Fibroblast of the aortic adventitia (primary cell): Measurements from ENCODE around the gene MACIR. TPM values are rescaled to one million over a fixed set of nuclear protein-coding genes. Genes with fewer than 3 reads are reported as not detected.
"Not testable (repeated sequence)": the region's sequence is repeated elsewhere in the genome, so short reads cannot be mapped to it uniquely, and the experiment has no call there.

ENCODE experiments used
- DNase-seq: peaks from one replicate; pipeline ENCODE4 v3.0.0-alpha.2; 2010; ENCODE audit warnings: low read depth
- H3K4me3 ChIP-seq: 2 replicates; pipeline ENCODE4 v1.5.1; 2011; ENCODE audit warnings: low read depth, mild to moderate bottlenecking, control low read depth, low read length, moderate library complexity
- CTCF ChIP-seq: IDR thresholded peaks from 2 replicates; pipeline ENCODE4 v1.5.1; 2011; ENCODE audit warnings: mild to moderate bottlenecking, low read length, control low read depth, inconsistent platforms; ENCODE audit not compliant: insufficient read depth
- total RNA-seq: library from RNA; depleted of rRNA; stranded (reverse); fragments of >200 nt; gene quantifications from 2 replicates; pipeline ENCODE4 v1.2.3, GENCODE V29; 2012; ENCODE audit warnings: low replicate concordance

The MACIR gene
- total RNA-seq, 1 donor, result 13.8 TPM

GRCh38 chr5:103217101-103217500, 41.5 kb upstream of the MACIR start:
- peak; percentile 23 for DNase-seq
- TF ChIP-seq CTCF, result no peak
- no peak overlapping the region for H3K4me3 ChIP-seq

DNA sequence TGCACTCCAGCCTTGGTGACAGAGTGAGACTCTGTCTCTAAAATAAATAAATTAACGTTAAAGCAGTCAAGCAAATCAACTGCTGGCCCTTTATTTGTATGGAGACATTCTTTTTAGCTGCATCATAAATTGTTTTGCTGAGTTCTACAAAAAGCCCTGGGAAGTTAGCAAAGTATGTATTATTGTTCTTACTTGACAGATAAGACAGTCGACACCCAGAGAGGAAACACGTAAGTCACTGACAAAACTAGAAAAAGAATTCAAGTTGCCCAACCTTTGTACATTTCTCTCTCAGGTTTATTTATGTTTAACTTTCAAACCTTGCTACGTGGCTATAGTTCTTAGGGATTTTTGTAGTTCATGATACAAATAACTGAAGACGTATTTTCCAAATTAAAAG, 40.4 kb upstream of the MACIR start:
- peak; percentile 94 for DNase-seq
- TF ChIP-seq CTCF, result no peak

GRCh38 chr5:103219074-103219473, 39.5 kb upstream of the MACIR start:
- not testable (repeated sequence) for H3K4me3 ChIP-seq, DNase-seq

More for the DNA sequence above, 40.4 kb upstream of the MACIR start:
- H3K4me3 ChIP-seq, result no peak overlapping the region

DNA sequence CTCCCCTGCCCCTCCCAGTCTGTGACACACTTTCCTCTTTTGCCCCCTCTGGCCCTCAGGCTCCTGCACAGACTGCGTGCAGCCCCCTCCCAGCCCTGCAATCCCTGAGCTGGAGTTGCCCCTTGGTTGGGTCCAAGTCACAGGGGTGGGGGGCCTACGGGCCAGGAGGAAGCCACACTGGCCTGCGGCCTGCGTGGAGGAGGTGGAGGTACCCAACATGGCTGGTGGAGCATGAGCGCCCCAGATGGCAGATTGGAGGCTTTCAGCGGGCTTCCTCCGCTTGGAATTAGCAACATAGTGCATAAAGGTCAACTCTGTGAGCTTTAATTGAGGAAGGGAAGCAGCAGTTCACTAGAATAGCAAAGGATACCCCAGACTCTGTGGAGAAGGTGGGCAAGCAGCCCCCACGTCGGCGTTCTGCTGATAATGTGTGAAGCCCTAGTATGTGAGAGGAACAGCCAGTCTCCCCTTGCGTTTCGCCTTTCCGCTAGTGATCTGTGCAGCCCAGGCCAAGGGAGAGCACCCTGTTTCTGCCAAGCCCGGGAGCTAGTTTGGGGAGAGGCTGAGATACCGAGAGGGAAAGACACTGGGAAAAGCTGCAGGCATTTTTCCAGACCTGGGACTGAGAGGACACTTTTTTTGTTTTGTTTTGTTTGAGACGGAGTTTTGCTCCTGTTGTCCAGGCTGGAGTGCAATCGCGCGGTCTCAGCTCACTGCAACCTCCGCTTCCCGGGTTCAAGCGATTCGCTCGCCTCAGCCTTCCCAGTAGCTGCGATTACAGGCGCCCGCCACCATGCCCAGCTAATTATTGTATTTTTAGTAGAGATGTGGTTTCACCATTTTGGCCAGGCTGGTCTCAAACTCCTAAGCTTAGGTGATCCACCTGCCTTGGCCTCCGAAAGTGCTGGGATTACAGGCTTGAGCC, 35.3 kb upstream of the MACIR start:
- DNase-seq, result no peak
- TF ChIP-seq CTCF, result no peak

DNA sequence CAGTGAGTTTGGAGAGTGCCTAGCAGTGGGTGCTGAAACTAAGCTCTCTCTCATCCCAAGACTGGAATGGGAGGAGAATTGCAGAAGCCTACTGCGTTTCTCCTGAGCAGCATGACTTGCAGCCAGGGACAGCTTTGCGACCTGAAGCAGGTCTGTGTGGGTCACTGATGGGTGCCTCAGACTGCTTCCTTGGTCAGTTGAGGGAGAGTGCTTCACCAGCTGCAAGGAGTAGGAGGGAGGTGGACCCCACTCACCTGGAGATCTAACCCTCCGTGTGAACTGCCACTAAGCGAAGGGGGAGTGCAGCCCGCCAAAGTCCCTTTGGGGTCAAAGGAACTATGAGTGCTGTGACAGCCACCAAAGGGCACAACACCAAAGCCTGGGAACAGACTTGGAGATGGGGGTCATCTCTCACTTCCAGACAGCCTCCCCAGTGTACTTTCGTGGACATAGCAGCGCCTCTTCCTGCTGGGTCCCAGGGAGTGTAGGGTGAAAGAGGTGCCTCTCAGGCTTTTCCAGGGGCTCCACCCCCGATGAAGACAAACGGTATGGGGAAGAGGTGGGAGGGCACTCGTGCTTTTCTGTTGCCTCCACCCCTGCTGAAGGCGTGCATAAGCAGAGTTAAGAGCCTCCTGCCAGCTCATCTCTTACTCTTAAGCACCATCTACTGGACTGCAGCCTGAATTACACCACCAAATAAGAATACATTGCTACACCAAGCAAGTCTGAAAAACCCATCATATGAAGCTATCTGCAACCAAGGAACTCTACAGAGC, 34.3 kb upstream of the MACIR start:
- peak; percentile 84 for DNase-seq
- H3K4me3 ChIP-seq, result no peak overlapping the region
- TF ChIP-seq CTCF, result peak; percentile 77

More for the DNA sequence above, 35.3 kb upstream of the MACIR start:
- no peak overlapping the region for H3K4me3 ChIP-seq

DNA sequence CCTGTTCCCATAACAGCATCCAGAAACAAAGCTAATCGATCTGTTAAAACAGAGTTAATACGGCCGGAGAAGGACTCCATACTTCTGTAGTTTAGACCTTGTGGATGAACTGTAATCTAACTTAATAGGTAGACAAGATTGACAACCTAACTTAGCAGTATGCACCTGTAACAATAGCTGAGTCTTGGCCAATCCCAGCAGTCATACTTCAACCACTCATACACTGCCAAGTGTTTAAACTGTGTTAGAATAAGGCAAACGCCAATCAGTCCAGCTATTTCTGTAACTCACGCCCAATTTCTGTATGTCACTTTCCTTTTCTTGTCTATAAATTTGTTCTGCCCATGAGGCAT, 33.7 kb upstream of the MACIR start:
- DNase-seq, result no peak

More for the DNA sequence above, 33.7 kb upstream of the MACIR start:
- H3K4me3 ChIP-seq, result no peak overlapping the region
- TF ChIP-seq CTCF, result no peak
